ENCODE results near the gene PUSL1.

PUSL1 gene

DNA sequence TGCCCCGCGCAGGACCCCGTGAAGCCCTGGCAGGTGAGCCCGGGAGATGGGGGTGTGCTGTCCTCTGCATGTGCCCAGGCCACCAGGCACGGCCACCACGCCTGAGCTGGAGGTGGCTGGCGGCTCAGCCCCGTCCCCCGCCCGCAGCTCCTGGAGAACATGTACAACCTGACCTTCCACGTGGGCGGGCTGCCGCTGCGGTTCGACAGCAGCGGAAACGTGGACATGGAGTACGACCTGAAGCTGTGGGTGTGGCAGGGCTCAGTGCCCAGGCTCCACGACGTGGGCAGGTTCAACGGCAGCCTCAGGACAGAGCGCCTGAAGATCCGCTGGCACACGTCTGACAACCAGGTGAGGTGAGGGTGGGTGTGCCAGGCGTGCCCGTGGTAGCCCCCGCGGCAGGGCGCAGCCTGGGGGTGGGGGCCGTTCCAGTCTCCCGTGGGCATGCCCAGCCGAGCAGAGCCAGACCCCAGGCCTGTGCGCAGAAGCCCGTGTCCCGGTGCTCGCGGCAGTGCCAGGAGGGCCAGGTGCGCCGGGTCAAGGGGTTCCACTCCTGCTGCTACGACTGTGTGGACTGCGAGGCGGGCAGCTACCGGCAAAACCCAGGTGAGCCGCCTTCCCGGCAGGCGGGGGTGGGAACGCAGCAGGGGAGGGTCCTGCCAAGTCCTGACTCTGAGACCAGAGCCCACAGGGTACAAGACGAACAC, 24.5 kb downstream of the PUSL1 start:
- TF ChIP-seq, protein P1, sequence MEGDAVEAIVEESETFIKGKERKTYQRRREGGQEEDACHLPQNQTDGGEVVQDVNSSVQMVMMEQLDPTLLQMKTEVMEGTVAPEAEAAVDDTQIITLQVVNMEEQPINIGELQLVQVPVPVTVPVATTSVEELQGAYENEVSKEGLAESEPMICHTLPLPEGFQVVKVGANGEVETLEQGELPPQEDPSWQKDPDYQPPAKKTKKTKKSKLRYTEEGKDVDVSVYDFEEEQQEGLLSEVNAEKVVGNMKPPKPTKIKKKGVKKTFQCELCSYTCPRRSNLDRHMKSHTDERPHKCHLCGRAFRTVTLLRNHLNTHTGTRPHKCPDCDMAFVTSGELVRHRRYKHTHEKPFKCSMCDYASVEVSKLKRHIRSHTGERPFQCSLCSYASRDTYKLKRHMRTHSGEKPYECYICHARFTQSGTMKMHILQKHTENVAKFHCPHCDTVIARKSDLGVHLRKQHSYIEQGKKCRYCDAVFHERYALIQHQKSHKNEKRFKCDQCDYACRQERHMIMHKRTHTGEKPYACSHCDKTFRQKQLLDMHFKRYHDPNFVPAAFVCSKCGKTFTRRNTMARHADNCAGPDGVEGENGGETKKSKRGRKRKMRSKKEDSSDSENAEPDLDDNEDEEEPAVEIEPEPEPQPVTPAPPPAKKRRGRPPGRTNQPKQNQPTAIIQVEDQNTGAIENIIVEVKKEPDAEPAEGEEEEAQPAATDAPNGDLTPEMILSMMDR (IDR thresholded peaks at IDR 0.05; ENCODE audit: low read depth, low read length): no peak
- TF ChIP-seq EZH2phosphoT487 (IDR thresholded peaks at IDR 0.05; ENCODE audit: low read depth): no peak
- H3K79me2 ChIP-seq (ENCODE audit: low read length): no peaks in the 10 kb centered on the region
- H3K27me3 ChIP-seq (ENCODE audit: low read depth, low read length): no peaks in the 10 kb centered on the region
- H3K4me2 ChIP-seq (ENCODE audit: low read length): no peak overlapping the region
- peaks cover 4% of the 10 kb centered on the region for H3K36me3 ChIP-seq (replicated peaks; ENCODE audit: low read depth, low read length)
- no peaks in the 10 kb centered on the region for H3K9me3 ChIP-seq (ENCODE audit: insufficient read depth, low read length)
- H3K27ac ChIP-seq (ENCODE audit: low read length): no peak overlapping the region
- H3K4me1 ChIP-seq (ENCODE audit: low read length): no peaks in the 10 kb centered on the region
- no peak overlapping the region for H3K9ac ChIP-seq (ENCODE audit: low read length)
- H2AFZ ChIP-seq (ENCODE audit: low read depth, low read length): no peak overlapping the region
- no peak overlapping the region for H3K4me3 ChIP-seq (ENCODE audit: low read length)
- no peaks in the 10 kb centered on the region for H4K20me1 ChIP-seq (ENCODE audit: insufficient read depth, low read length)

DNA sequence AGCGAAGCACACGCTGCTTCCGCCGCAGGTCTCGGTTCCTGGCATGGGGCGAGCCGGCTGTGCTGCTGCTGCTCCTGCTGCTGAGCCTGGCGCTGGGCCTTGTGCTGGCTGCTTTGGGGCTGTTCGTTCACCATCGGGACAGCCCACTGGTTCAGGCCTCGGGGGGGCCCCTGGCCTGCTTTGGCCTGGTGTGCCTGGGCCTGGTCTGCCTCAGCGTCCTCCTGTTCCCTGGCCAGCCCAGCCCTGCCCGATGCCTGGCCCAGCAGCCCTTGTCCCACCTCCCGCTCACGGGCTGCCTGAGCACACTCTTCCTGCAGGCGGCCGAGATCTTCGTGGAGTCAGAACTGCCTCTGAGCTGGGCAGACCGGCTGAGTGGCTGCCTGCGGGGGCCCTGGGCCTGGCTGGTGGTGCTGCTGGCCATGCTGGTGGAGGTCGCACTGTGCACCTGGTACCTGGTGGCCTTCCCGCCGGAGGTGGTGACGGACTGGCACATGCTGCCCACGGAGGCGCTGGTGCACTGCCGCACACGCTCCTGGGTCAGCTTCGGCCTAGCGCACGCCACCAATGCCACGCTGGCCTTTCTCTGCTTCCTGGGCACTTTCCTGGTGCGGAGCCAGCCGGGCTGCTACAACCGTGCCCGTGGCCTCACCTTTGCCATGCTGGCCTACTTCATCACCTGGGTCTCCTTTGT, 25.3 kb downstream of the PUSL1 start:
- H3K4me3 ChIP-seq (ENCODE audit: low read length): no peak overlapping the region
- peaks cover 4% of the 10 kb centered on the region for H3K36me3 ChIP-seq (replicated peaks; ENCODE audit: low read depth, low read length)
- H3K9ac ChIP-seq (ENCODE audit: low read length): no peak overlapping the region
- H4K20me1 ChIP-seq (ENCODE audit: insufficient read depth, low read length): no peaks in the 10 kb centered on the region
- H3K4me2 ChIP-seq (ENCODE audit: low read length): no peak overlapping the region
- no peaks in the 10 kb centered on the region for H3K9me3 ChIP-seq (ENCODE audit: insufficient read depth, low read length)
- no peaks in the 10 kb centered on the region for H3K27me3 ChIP-seq (ENCODE audit: low read depth, low read length)
- TF ChIP-seq EZH2phosphoT487 (IDR thresholded peaks at IDR 0.05; ENCODE audit: low read depth): no peak
- TF ChIP-seq, protein P1 (IDR thresholded peaks at IDR 0.05; ENCODE audit: low read depth, low read length): no peak
- no peak overlapping the region for H3K27ac ChIP-seq (ENCODE audit: low read length)
- no peaks in the 10 kb centered on the region for H3K79me2 ChIP-seq (ENCODE audit: low read length)
- H3K4me1 ChIP-seq (ENCODE audit: low read length): no peaks in the 10 kb centered on the region
- no peak overlapping the region for H2AFZ ChIP-seq (ENCODE audit: low read depth, low read length)

DNA sequence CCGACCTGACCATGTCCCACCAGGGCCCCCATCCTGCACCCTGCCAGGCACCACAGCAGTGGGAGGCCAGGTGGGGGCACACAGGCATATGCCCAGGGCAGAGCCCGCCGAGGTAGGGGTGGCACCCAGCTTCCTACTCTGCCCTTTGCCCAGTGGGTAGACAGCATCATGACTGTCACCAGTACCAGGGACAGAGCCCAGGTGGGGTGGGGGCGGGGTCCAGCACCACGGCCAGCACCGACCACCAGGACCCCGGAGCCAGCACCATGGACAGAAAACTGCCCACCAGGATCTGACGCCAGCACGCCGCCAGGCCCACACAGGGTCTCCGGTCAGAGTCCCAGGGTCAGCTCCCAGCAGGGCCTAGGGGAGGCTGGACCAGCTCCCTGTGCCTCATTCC, 26.4 kb downstream of the PUSL1 start:
- Histone ChIP-seq H3K27me3 (ENCODE audit: low read depth, low read length) (no peaks in the 10 kb centered on the region), H3K9me3 (ENCODE audit: insufficient read depth, low read length) (no peaks in the 10 kb centered on the region), H3K36me3 (replicated peaks; ENCODE audit: low read depth, low read length) (no peaks in the 10 kb centered on the region), H3K27ac (ENCODE audit: low read length) (no peak overlapping the region), H3K4me1 (ENCODE audit: low read length) (no peaks in the 10 kb centered on the region), H3K9ac (ENCODE audit: low read length) (no peak overlapping the region), H4K20me1 (ENCODE audit: insufficient read depth, low read length) (no peaks in the 10 kb centered on the region), H2AFZ (ENCODE audit: low read depth, low read length) (no peak overlapping the region), H3K4me3 (ENCODE audit: low read length) (no peak overlapping the region), H3K79me2 (ENCODE audit: low read length) (no peaks in the 10 kb centered on the region), H3K4me2 (ENCODE audit: low read length) (no peak overlapping the region)
- TF ChIP-seq, protein P1 (IDR thresholded peaks at IDR 0.05; ENCODE audit: low read depth, low read length): no peak
- no peak for TF ChIP-seq EZH2phosphoT487 (IDR thresholded peaks at IDR 0.05; ENCODE audit: low read depth)

DNA sequence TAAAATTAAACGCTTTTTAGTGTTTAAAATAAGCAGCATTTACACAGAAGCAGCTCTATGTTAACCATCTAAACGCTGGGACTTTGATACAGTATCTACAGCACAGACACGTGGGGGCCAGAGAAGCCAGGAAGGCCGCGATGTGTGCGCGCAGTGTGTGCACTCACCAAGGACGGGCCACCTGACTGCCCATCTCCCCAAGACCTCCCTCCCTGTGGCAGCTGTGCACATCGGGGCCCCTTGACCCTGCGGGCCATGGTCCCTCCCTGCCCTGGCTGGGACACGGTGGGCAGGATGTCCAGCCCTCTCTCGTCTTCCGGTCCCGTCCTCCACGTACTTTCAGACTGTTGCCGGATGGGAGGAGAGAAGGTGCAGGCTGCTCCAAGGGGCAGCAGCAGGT, 26.9 kb downstream of the PUSL1 start:
- Histone ChIP-seq H3K79me2 (ENCODE audit: low read length) (no peaks in the 10 kb centered on the region), H3K4me3 (ENCODE audit: low read length) (no peak overlapping the region), H3K4me2 (ENCODE audit: low read length) (no peak overlapping the region), H3K36me3 (replicated peaks; ENCODE audit: low read depth, low read length) (no peaks in the 10 kb centered on the region), H3K9ac (ENCODE audit: low read length) (no peak overlapping the region), H2AFZ (ENCODE audit: low read depth, low read length) (no peak overlapping the region), H3K27me3 (ENCODE audit: low read depth, low read length) (no peaks in the 10 kb centered on the region), H4K20me1 (ENCODE audit: insufficient read depth, low read length) (no peaks in the 10 kb centered on the region), H3K9me3 (ENCODE audit: insufficient read depth, low read length) (no peaks in the 10 kb centered on the region), H3K4me1 (ENCODE audit: low read length) (no peaks in the 10 kb centered on the region), H3K27ac (ENCODE audit: low read length) (no peak overlapping the region)
- TF ChIP-seq EZH2phosphoT487 (IDR thresholded peaks at IDR 0.05; ENCODE audit: low read depth): no peak
- TF ChIP-seq, protein P1 (IDR thresholded peaks at IDR 0.05; ENCODE audit: low read depth, low read length): no peak

Measured in OCI-LY3 (cell line).